Thyroid gland (tissue), 4 donors: ENCODE measurements around the gene ATAT1.

ENCODE experiments used
- POLR2A ChIP-seq, 2 donors: fragments of 450-650 bp; IDR thresholded peaks; one replicate each; pipeline ENCODE4 v1.6.1; 2017; ENCODE audit warnings: antibody characterized with exemption in 2 of 2, mild to moderate bottlenecking in 2 of 2, moderate library complexity in 1 of 2
- TF ChIP-seq, protein P1 (sequence below), 6 experiments: fragments of 200-600 bp in 3 of 6; fragments of 450-650 bp in 3 of 6; sonication (generic) in 3 of 6; IDR thresholded peaks; one replicate each; pipeline ENCODE4 v1.5.1; 2016 to 2019; ENCODE audit warnings: antibody characterized with exemption in 6 of 6, mild to moderate bottlenecking in 2 of 6, inconsistent platforms in 1 of 6, moderate library complexity in 1 of 6

DNA sequence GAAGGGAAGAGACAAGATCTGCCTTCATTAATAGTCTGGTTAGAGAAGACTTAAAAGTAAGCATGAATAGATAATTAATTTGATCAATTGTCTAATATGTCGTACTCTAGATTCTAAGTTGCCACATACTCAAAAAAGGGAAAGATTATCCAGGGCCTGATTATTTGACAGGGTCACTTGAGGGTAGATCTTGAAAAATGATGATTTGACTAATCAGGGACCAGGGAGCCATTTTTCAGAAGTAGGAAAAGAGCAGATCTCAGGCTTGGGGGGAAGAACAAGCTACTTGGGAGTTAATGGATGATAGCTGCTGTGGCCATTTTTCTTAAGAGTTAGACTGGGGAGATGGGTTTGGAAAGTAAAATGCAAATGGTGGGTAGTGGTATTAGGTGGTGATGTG lies 34.4 kb upstream of the ATAT1 start:
- TF ChIP-seq, protein P1, sequence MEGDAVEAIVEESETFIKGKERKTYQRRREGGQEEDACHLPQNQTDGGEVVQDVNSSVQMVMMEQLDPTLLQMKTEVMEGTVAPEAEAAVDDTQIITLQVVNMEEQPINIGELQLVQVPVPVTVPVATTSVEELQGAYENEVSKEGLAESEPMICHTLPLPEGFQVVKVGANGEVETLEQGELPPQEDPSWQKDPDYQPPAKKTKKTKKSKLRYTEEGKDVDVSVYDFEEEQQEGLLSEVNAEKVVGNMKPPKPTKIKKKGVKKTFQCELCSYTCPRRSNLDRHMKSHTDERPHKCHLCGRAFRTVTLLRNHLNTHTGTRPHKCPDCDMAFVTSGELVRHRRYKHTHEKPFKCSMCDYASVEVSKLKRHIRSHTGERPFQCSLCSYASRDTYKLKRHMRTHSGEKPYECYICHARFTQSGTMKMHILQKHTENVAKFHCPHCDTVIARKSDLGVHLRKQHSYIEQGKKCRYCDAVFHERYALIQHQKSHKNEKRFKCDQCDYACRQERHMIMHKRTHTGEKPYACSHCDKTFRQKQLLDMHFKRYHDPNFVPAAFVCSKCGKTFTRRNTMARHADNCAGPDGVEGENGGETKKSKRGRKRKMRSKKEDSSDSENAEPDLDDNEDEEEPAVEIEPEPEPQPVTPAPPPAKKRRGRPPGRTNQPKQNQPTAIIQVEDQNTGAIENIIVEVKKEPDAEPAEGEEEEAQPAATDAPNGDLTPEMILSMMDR (IDR thresholded peaks at IDR 0.05) = no peak
- no peak for TF ChIP-seq POLR2A (IDR thresholded peaks at IDR 0.05)
